DOHH2 (cell line): ENCODE measurements around the gene SLC47A1.

Source experiments
- H3F3A ChIP-seq: fragments of 200-600 bp; sonication (generic), shearing (Covaris generic); 2 replicates; pipeline ENCODE4 v1.6.0; 2016; ENCODE audit warnings: antibody characterized with exemption, mild to moderate bottlenecking; ENCODE audit not compliant: control insufficient read depth, insufficient read depth
- H3K27ac ChIP-seq: fragments of 200-600 bp; sonication (generic); 2 replicates; pipeline ENCODE4 v1.5.1; 2014; ENCODE audit warnings: low read depth, mild to moderate bottlenecking, low read length, moderate library complexity
- H3K27me3 ChIP-seq: fragments of 200-600 bp; sonication (generic); 2 replicates; pipeline ENCODE4 v1.6.1; 2014; ENCODE audit warnings: mild to moderate bottlenecking, low read length, mixed read lengths; ENCODE audit not compliant: control insufficient read depth
- H3K36me3 ChIP-seq: fragments of 200-600 bp; sonication (generic); 2 replicates; pipeline ENCODE4 v1.6.1; 2014; ENCODE audit warnings: mild to moderate bottlenecking, low read length, moderate library complexity, mixed read lengths; ENCODE audit not compliant: control insufficient read depth
- H3K4me1 ChIP-seq: fragments of 200-600 bp; sonication (generic); 2 replicates; pipeline ENCODE4 v1.6.1; 2014; ENCODE audit warnings: mild to moderate bottlenecking, low read length, mixed read lengths; ENCODE audit not compliant: control insufficient read depth
- H3K4me2 ChIP-seq: fragments of 200-600 bp; sonication (generic); 2 replicates; pipeline ENCODE4 v1.6.0; 2014; ENCODE audit warnings: mild to moderate bottlenecking, low read length, moderate library complexity
- H3K4me3 ChIP-seq: fragments of 200-600 bp; sonication (generic); 2 replicates; pipeline ENCODE4 v1.5.1; 2014; ENCODE audit warnings: mild to moderate bottlenecking, low read length, mixed read lengths
- H3K79me2 ChIP-seq: fragments of 200-600 bp; sonication (generic); 2 replicates; pipeline ENCODE4 v1.6.1; 2014; ENCODE audit warnings: mild to moderate bottlenecking, low read length, mixed read lengths; ENCODE audit not compliant: control insufficient read depth
- H3K9me2 ChIP-seq: fragments of 200-600 bp; sonication (generic); replicated peaks from 2 replicates; pipeline ENCODE4 v1.6.1; 2014; ENCODE audit warnings: mild to moderate bottlenecking, low read length, mixed read lengths; ENCODE audit not compliant: control insufficient read depth
- H3K9me3 ChIP-seq: fragments of 200-600 bp; sonication (generic); 2 replicates; pipeline ENCODE4 v1.6.1; 2014; ENCODE audit warnings: antibody characterized with exemption, low read length, mixed read lengths; ENCODE audit not compliant: control insufficient read depth, insufficient read depth
- H4K20me1 ChIP-seq: fragments of 200-600 bp; sonication (generic); 2 replicates; pipeline ENCODE4 v1.6.0; 2014; ENCODE audit warnings: low read depth, mild to moderate bottlenecking, antibody characterized with exemption, low read length, moderate library complexity; ENCODE audit not compliant: control insufficient read depth, insufficient read depth
- CTCF ChIP-seq: fragments of 200-600 bp; sonication (generic); IDR thresholded peaks from one replicate; pipeline ENCODE4 v1.5.1; 2014; ENCODE audit warnings: antibody characterized with exemption, mild to moderate bottlenecking, low read depth, low read length; ENCODE audit not compliant: poor library complexity, severe bottlenecking
- EZH2phosphoT487 ChIP-seq: fragments of 200-600 bp; sonication (generic); IDR thresholded peaks from 2 replicates; pipeline ENCODE4 v1.6.1; 2017; ENCODE audit warnings: borderline replicate concordance, mild to moderate bottlenecking, antibody characterized with exemption, low read length, moderate library complexity, mixed read lengths

The SLC47A1 gene

GRCh38 chr17:19551591-19552148 is 18.0 kb downstream of the SLC47A1 start:
- Histone ChIP-seq H3K4me2 (no peak overlapping the region), H3K9me3 (no peaks in the 10 kb centered on the region), H3K9me2 (no peaks in the 10 kb centered on the region), H3K36me3 (no peaks in the 10 kb centered on the region), H3K27ac (no peak overlapping the region), H4K20me1 (no peaks in the 10 kb centered on the region), H3K4me3 (no peak overlapping the region), H3K27me3 (no peaks in the 10 kb centered on the region), H3K4me1 (no peaks in the 10 kb centered on the region), H3K79me2 (no peaks in the 10 kb centered on the region), H3F3A (no peaks in the 10 kb centered on the region)
- no peak for TF ChIP-seq CTCF
- no peak for TF ChIP-seq EZH2phosphoT487

DNA sequence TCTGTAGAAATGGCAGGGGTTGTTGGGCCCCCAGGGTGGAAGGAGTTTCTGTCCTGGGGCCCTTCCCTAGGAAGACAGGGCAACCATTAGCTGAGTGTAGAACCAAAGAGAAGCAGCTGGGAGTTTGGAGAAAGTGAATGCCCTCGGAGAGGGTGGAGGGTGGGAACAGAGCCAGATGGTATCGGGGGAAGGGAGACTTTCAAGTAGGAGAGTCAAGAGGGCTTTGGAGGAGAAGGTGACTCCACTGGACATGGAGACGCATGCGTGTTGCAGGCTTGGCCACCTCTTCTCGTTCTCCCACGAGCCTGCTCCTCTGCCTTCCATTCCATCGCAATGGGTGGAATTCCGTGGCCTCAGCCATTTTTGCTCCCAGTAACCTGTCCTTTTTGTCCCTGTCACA is 19.4 kb downstream of the SLC47A1 start:
- no peaks in the 10 kb centered on the region for H3K79me2 ChIP-seq
- no peaks in the 10 kb centered on the region for H3K27me3 ChIP-seq
- H3K4me3 ChIP-seq: no peak overlapping the region
- no peaks in the 10 kb centered on the region for H3K36me3 ChIP-seq
- H4K20me1 ChIP-seq: no peaks in the 10 kb centered on the region
- TF ChIP-seq CTCF: no peak
- TF ChIP-seq EZH2phosphoT487: no peak
- no peaks in the 10 kb centered on the region for H3K4me1 ChIP-seq
- H3F3A ChIP-seq: no peaks in the 10 kb centered on the region
- no peaks in the 10 kb centered on the region for H3K9me3 ChIP-seq
- no peak overlapping the region for H3K4me2 ChIP-seq
- H3K9me2 ChIP-seq: no peaks in the 10 kb centered on the region
- no peak overlapping the region for H3K27ac ChIP-seq

GRCh38 chr17:19554393-19554792 is 20.7 kb downstream of the SLC47A1 start:
- no peaks in the 10 kb centered on the region for H3K27me3 ChIP-seq
- no peaks in the 10 kb centered on the region for H3K79me2 ChIP-seq
- no peak overlapping the region for H3K27ac ChIP-seq
- H3K4me1 ChIP-seq: no peaks in the 10 kb centered on the region
- H3K4me2 ChIP-seq: no peak overlapping the region
- H3K9me2 ChIP-seq: no peaks in the 10 kb centered on the region
- TF ChIP-seq EZH2phosphoT487 (no peak), CTCF (no peak)
- H3K4me3 ChIP-seq: no peak overlapping the region
- no peaks in the 10 kb centered on the region for H4K20me1 ChIP-seq
- no peaks in the 10 kb centered on the region for H3K9me3 ChIP-seq
- H3F3A ChIP-seq: no peaks in the 10 kb centered on the region
- H3K36me3 ChIP-seq: no peaks in the 10 kb centered on the region
